HCT116 (cell line): Measurements from ENCODE around the gene LMBR1. TPM values are rescaled to one million over a fixed set of nuclear protein-coding genes. Genes with fewer than 3 reads are reported as not detected.

Experiments
- ATAC-seq: fragments of 200-7000 bp; cut with Tn5 transposase; 2 replicates; pipeline ENCODE4 v1.9.1; 2020; ENCODE audit warnings: mild to moderate bottlenecking, moderate library complexity
- BruUV-seq: library from RNA; stranded (reverse); fragments of 400-500 nt; replicated peaks from 2 replicates; lab custom pipeline; 2021; lab: Mats Ljungman, UMichigan
- CTCF ChIA-PET: fragments of 300-600 bp; sonication (Branson Sonifier 250); formaldehyde crosslinking; loops from one replicate; lab custom pipeline; 2021; ENCODE audit warnings: antibody characterized with exemption; lab: Charles Lee
- POLR2A ChIA-PET: fragments of 300-600, 350-600 bp; sonication (Branson Sonifier 250); formaldehyde crosslinking; loops from one replicate; lab custom pipeline; 2021; ENCODE audit warnings: antibody characterized with exemption; lab: Charles Lee
- RAD21 ChIA-PET, 2 experiments: fragments of 300-600 bp; sonication (Branson Sonifier 250); formaldehyde crosslinking; loops; one replicate each; lab custom pipeline; 2023; ENCODE audit warnings: low total read pairs in 2 of 2; ENCODE audit not compliant: uncharacterized antibody in 2 of 2, unreplicated experiment in 2 of 2, low non-redundant PET in 1 of 2; lab: Charles Lee
- DNase-seq: peaks from one replicate; pipeline ENCODE4 v3.0.0-alpha.2; 2010; ENCODE audit warnings: low read depth, low spot score
- H2AFZ ChIP-seq: fragments of 200-600 bp; shearing (Covaris generic), sonication (generic); 2 replicates; pipeline ENCODE4 v1.6.1; 2017; ENCODE audit warnings: low read depth, mixed run types, mixed read lengths, antibody characterized with exemption, low read length; ENCODE audit not compliant: poor library complexity, severe bottlenecking
- H3K27ac ChIP-seq: 2 replicates; pipeline ENCODE4 v1.5.1; 2012; ENCODE audit warnings: low read depth, low read length
- H3K27me3 ChIP-seq: fragments of 200-600 bp; sonication (generic); 2 replicates; pipeline ENCODE4 v1.6.1; 2016; ENCODE audit warnings: mixed run types, low read length, mixed read lengths; ENCODE audit not compliant: insufficient read depth
- H3K36me3 ChIP-seq, 2 experiments: fragments of 200-500 bp in 1 of 2; fragments of 200-600 bp in 1 of 2; sonication (Bioruptor generic) in 1 of 2; sonication (generic) in 1 of 2; 2 replicates each; pipeline versions ENCODE4 v1.5.1 to v1.6.1; 2014 to 2016; ENCODE audit warnings: low read length in 2 of 2, inconsistent platforms in 1 of 2, mixed read lengths in 1 of 2, mixed run types in 1 of 2; ENCODE audit not compliant: insufficient read depth in 2 of 2, control insufficient read depth in 1 of 2
- H3K4me1 ChIP-seq, 2 experiments: fragments of 200-600 bp in 1 of 2; sonication (generic) in 1 of 2; 2 replicates each; pipeline versions ENCODE4 v1.5.1 to v1.6.1; 2012 to 2017; ENCODE audit warnings: low read length in 2 of 2, inconsistent platforms in 1 of 2, mild to moderate bottlenecking in 1 of 2, mixed read lengths in 1 of 2, mixed run types in 1 of 2, moderate library complexity in 1 of 2; ENCODE audit not compliant: insufficient read depth in 2 of 2, control insufficient read depth in 1 of 2
- H3K4me2 ChIP-seq: fragments of 200-600 bp; sonication (generic); 2 replicates; pipeline ENCODE4 v1.6.1; 2017; ENCODE audit warnings: mixed run types, low read length, mixed read lengths
- H3K4me3 ChIP-seq, 2 experiments: fragments of 200-600 bp in 1 of 2; sonication (generic) in 1 of 2; replicated peaks in 1 of 2; 2 replicates each; pipeline ENCODE4 v1.5.1; 2011 to 2016; ENCODE audit warnings: low read length in 2 of 2, control low read depth in 1 of 2, low read depth in 1 of 2, mild to moderate bottlenecking in 1 of 2, mixed read lengths in 1 of 2, mixed run types in 1 of 2
- H3K79me2 ChIP-seq: fragments of 200-600 bp; sonication (generic); 2 replicates; pipeline ENCODE4 v1.6.1; 2017; ENCODE audit warnings: mild to moderate bottlenecking, mixed run types, low read length, moderate library complexity, mixed read lengths; ENCODE audit not compliant: insufficient read depth
- H3K9ac ChIP-seq: fragments of 200-600 bp; sonication (generic); 2 replicates; pipeline ENCODE4 v1.6.1; 2016; ENCODE audit warnings: low read length, mixed read lengths
- H3K9me2 ChIP-seq: fragments of 200-600 bp; sonication (generic), shearing (Covaris generic); 2 replicates; pipeline ENCODE4 v1.6.1; 2017; ENCODE audit warnings: mixed run types, mild to moderate bottlenecking, moderate library complexity; ENCODE audit not compliant: insufficient read depth
- H3K9me3 ChIP-seq, 2 experiments: fragments of 200-500 bp in 1 of 2; fragments of 200-600 bp in 1 of 2; sonication (Bioruptor generic) in 1 of 2; sonication (generic) in 1 of 2; 2 replicates each; pipeline ENCODE4 v1.6.1; 2014 to 2017; ENCODE audit warnings: low read length in 2 of 2, mixed read lengths in 2 of 2, inconsistent platforms in 1 of 2, low read depth in 1 of 2, mild to moderate bottlenecking in 1 of 2, mixed run types in 1 of 2, moderate library complexity in 1 of 2; ENCODE audit not compliant: control insufficient read depth in 1 of 2, insufficient read depth in 1 of 2
- H4K20me1 ChIP-seq: fragments of 200-600 bp; sonication (generic), shearing (Covaris generic); 2 replicates; pipeline ENCODE4 v1.6.1; 2017; ENCODE audit warnings: mixed run types, mild to moderate bottlenecking, moderate library complexity; ENCODE audit not compliant: insufficient read depth
- CBX3 ChIP-seq: IDR thresholded peaks from 2 replicates; pipeline ENCODE4 v1.6.1; 2012; ENCODE audit warnings: low read depth
- CEBPB ChIP-seq: IDR thresholded peaks from 2 replicates; pipeline ENCODE4 v1.6.1; 2012; ENCODE audit warnings: low read depth
- ELF1 ChIP-seq: IDR thresholded peaks from 2 replicates; pipeline ENCODE4 v1.6.1; 2012; ENCODE audit warnings: low read depth, borderline replicate concordance
- JUND ChIP-seq: IDR thresholded peaks from 2 replicates; pipeline ENCODE4 v1.6.1; 2012
- POLR2AphosphoS5 ChIP-seq: IDR thresholded peaks from 2 replicates; pipeline ENCODE4 v1.6.1; 2011; ENCODE audit warnings: mild to moderate bottlenecking, low read depth, low read length, moderate library complexity
- intact Hi-C: fragments of 100-400 bp; cut with micrococcal nuclease; formaldehyde crosslinking; loops from 2 replicates; pipeline ENCODE4 v1.10.0; 2022
- total RNA-seq: library from RNA; stranded (reverse); gene quantifications from one replicate; pipeline ENCODE4 v1.2.1, GENCODE V29; 2021; ENCODE audit not compliant: unreplicated experiment
- TF ChIP-seq, protein P1 (sequence below): IDR thresholded peaks from 2 replicates; pipeline ENCODE4 v1.6.1; 2011; ENCODE audit warnings: mild to moderate bottlenecking, low read length, moderate library complexity; ENCODE audit not compliant: insufficient replicate concordance; ENCODE audit errors: extremely low read depth
- TF ChIP-seq, protein P2 (sequence below): IDR thresholded peaks from 2 replicates; pipeline ENCODE4 v1.6.1; 2012
- TF ChIP-seq, protein P3 (sequence below): IDR thresholded peaks from 2 replicates; pipeline ENCODE4 v1.6.1; 2012

The LMBR1 gene
- total RNA-seq, 1 experiment from 2014 or later, result 84.0 TPM

DNA sequence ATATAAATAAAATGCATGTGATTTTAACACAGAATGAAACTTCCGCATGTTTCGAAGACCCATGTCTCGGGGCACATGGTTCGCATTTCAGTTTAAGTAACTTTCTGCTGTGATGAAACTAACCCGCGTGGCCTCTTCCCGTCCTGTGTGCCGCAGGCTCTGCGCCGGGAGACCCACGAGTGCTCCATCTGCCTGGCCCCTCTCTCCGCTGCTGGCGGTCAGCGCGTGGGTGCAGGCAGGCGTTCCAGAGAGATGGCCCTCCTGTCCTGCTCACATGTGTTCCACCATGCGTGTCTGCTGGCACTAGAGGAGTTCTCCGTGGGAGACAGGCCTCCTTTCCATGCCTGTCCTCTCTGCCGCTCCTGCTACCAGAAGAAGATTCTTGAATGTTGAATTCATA, 216.7 kb downstream of the LMBR1 start:
- ChIA-PET RAD21 (no interaction called here), CTCF (no interaction called here), POLR2A (no interaction called here)
- H3K9ac ChIP-seq, result no peak overlapping the region
- H3K79me2 ChIP-seq, result no peaks in the 10 kb centered on the region
- BruUV-seq, result no TSS peak
- no peaks in the 10 kb centered on the region for H3K4me1 ChIP-seq
- intact Hi-C loops, result no loop called here
- H3K27ac ChIP-seq, result no peak overlapping the region
- no peak for TF ChIP-seq CBX3
- no peak for TF ChIP-seq POLR2AphosphoS5
- TF ChIP-seq, protein P1, sequence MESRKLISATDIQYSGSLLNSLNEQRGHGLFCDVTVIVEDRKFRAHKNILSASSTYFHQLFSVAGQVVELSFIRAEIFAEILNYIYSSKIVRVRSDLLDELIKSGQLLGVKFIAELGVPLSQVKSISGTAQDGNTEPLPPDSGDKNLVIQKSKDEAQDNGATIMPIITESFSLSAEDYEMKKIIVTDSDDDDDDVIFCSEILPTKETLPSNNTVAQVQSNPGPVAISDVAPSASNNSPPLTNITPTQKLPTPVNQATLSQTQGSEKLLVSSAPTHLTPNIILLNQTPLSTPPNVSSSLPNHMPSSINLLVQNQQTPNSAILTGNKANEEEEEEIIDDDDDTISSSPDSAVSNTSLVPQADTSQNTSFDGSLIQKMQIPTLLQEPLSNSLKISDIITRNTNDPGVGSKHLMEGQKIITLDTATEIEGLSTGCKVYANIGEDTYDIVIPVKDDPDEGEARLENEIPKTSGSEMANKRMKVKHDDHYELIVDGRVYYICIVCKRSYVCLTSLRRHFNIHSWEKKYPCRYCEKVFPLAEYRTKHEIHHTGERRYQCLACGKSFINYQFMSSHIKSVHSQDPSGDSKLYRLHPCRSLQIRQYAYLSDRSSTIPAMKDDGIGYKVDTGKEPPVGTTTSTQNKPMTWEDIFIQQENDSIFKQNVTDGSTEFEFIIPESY, result no peak
- TF ChIP-seq, protein P2, sequence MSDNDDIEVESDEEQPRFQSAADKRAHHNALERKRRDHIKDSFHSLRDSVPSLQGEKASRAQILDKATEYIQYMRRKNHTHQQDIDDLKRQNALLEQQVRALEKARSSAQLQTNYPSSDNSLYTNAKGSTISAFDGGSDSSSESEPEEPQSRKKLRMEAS, result no peak
- no peak for TF ChIP-seq JUND
- TF ChIP-seq, protein P3, sequence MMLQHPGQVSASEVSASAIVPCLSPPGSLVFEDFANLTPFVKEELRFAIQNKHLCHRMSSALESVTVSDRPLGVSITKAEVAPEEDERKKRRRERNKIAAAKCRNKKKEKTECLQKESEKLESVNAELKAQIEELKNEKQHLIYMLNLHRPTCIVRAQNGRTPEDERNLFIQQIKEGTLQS, result no peak
- TF ChIP-seq ELF1, result no peak
- TF ChIP-seq CEBPB, result no peak
- H3K27me3 ChIP-seq, result no peaks in the 10 kb centered on the region
- ATAC-seq, result no peak
- H4K20me1 ChIP-seq, result no peaks in the 10 kb centered on the region
- DNase-seq, result no peak
- H3K9me3 ChIP-seq, result no peaks in the 10 kb centered on the region
- no peak overlapping the region for H2AFZ ChIP-seq
- no peak overlapping the region for H3K4me2 ChIP-seq
- no peaks in the 10 kb centered on the region for H3K9me2 ChIP-seq
- H3K36me3 ChIP-seq, result peaks cover 6 to 10% of the 10 kb centered on the region in 2 experiments; a peak in 2 of 4 replicates
- H3K4me3 ChIP-seq, result no peak overlapping the region

DNA sequence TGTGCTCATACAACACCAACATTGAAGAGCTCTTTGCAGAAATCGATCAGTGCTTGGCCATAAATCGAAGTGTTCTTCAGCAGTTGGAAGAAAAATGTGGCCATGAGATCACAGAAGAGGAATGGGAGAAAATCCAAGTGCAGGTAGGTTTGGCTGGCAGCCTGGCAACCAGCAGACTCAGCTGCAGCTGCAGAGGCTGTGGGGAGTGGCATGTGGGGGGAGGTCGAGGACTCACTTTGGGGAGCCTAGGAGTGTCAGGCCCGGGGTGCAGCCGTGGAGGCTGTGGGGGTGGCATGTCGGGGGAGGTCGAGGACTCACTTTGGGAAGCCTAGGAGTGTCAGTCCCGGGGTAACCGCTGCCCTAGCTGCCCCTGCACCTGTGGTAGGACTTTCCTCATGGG, 217.3 kb downstream of the LMBR1 start:
- no peak for TF ChIP-seq CEBPB
- Histone ChIP-seq H3K4me1 (no peaks in the 10 kb centered on the region), H3K9me3 (no peaks in the 10 kb centered on the region), H3K36me3 (peaks cover 6 to 10% of the 10 kb centered on the region in 2 experiments; a peak in 2 of 4 replicates), H3K9ac (no peak overlapping the region), H3K27me3 (no peaks in the 10 kb centered on the region), H3K27ac (no peak overlapping the region), H3K4me3 (no peak overlapping the region), H2AFZ (no peak overlapping the region), H4K20me1 (no peaks in the 10 kb centered on the region), H3K4me2 (no peak overlapping the region), H3K9me2 (no peaks in the 10 kb centered on the region), H3K79me2 (no peaks in the 10 kb centered on the region)
- ATAC-seq (no peak), DNase-seq (no peak)
- ChIA-PET RAD21 (no interaction called here), POLR2A (no interaction called here), CTCF (no interaction called here)
- intact Hi-C loops, result no loop called here
- no TSS peak for BruUV-seq
